NCI-H1417 treated with DMSO at 0.1 percent for 48 hours (cell line): ENCODE data around the gene C19orf18.

Experiments
- DNase-seq: peaks from one replicate; lab custom pipeline; 2025; lab: John Stamatoyannopoulos, UW

Gene C19orf18

DNA sequence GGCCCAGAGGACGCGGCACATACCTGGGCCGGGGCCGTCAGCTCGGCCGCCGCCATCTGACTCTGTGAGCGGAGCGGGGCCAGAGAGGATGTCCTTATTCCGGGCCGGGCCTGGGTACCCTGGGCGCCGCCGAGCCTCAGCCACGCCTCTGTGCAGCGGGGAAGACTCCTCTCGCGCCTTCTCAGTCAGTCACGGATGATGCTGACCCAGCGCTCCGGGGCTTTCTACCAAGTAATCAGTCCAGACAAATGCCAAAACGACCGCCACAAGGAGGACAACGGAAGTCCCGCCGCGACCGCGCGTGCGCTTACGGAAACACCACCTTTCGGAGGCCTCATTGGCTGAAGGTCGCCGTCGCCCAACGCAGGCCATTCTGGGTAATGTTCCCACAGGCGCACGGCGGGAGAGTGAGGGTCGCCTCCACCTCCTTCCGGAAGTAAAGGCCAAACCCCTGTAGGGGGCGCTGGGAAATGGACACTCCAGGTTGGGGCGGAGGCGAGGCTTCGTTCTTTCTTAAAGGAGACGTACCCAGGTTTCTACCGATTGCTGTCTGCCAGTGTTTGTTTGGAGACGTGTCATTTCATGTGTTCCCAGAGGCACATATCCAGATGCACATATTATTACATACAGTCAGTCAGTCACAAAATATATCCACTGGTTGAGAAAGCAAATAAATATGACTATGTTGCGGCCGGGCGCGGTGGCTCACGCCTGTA is 26.8 kb downstream of the C19orf18 start, which contains the start of gene ZNF256:
TSS of gene ZNF256 (minus strand) at position 288 of the 716 bp plus-strand sequence. CDS start at position 56, 232 bp downstream.
- peak; percentile 58 for DNase-seq

- DNase-seq, result no peak
Measured at GRCh38 chr19:57947088-57947418, 27.3 kb downstream of the C19orf18 start.

GRCh38 chr19:57946316-57946715 is 28.0 kb downstream of the C19orf18 start:
- no peak for DNase-seq

DNA sequence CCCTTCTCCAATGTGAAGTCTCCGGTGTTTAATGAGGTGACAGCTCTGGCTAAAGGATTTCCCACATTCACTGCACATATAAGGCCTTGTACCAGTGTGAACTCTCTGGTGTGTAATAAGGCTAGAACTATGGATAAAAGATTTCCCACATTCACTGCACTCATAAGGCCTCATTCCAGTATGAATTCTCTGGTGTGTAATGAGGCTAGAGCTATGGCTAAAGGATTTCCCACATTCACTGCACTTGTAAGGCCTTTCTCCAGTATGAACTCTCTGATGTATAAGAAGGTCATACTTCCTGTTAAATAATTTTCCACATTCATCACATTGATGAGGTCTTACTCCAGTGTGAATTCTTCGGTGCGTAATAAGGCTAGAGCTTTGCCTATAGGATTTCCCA is 32.7 kb downstream of the C19orf18 start:
- no peak for DNase-seq

GRCh38 chr19:57935731-57936130 is 38.6 kb downstream of the C19orf18 start:
- DNase-seq, result no peak

DNA sequence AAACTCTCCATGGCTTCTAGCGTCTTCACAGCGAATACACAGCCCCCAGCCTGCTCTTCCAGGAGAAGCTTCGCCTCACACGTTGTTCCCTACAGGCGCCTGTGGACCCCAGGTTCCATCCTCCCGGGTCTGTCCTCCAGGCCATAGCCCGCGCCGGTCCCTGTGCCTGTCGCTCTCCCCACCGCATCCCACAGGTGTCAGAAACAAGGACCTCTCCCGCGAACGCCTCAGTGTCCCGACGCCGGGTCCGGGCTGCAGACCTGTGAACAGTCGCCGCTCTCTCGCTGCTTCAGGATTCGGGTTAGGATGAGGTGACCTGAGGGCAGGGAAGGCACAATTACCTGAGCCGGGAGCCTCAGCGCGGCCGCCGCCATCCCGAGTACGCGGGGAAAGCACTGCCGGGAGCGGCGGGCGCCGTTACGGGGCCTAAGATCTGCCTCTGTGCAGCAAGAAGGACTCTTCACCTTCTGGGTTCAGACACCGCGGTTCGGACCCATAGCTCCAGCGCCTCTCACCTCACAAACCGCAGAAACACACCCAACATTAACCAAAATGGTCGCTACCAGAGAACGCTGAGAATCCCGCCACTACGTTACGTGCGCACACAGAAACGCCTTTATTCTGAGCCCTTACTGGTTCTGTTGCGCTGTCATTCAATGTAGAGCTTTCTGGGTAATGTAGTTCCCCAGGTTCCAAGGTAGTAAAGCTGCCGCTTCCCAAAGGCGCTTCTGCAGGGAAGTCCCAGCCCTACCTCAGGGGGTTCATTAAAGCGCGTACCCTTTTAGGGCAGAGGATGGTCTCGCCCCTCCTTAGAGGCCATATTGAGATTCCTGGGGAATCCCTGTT is 39.3 kb downstream of the C19orf18 start, which contains the start of gene ZNF418:
TSS of gene ZNF418 (minus strand) at position 583 of the 846 bp plus-strand sequence. CDS start 1,580 bp downstream, outside the sequence.
- no peak for DNase-seq

GRCh38 chr19:57927587-57927986 is 46.7 kb downstream of the C19orf18 start:
- no peak for DNase-seq

- DNase-seq, result peak; percentile 54
Measured at GRCh38 chr19:57916168-57916995, 58.0 kb downstream of the C19orf18 start, which contains the start of gene ZNF417. Gene ZNF417 (minus strand): TSS chr19:57916592. CDS start chr19:57916411, 181 bp downstream.

DNA sequence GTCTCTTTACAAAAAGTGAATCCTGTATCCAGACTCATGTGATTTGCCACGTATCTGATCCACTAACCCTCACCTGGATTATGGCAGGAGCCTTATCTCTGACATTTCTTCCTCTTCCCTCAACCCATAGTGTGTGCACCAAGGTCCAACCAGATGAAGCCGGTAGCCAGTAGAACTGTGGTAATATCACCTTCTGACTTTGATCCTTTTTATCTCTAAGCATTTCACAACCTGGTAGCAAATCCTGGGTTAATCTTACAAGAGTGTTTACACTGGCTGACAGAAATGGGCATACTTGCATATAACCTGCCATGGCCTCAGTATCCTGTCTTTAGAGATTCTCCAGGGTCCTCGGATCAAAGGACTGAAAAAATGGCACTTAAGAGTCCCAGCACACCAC is 59.8 kb downstream of the C19orf18 start:
- no peak for DNase-seq
